ENCODE data around the gene CASR.

The CASR gene

DNA sequence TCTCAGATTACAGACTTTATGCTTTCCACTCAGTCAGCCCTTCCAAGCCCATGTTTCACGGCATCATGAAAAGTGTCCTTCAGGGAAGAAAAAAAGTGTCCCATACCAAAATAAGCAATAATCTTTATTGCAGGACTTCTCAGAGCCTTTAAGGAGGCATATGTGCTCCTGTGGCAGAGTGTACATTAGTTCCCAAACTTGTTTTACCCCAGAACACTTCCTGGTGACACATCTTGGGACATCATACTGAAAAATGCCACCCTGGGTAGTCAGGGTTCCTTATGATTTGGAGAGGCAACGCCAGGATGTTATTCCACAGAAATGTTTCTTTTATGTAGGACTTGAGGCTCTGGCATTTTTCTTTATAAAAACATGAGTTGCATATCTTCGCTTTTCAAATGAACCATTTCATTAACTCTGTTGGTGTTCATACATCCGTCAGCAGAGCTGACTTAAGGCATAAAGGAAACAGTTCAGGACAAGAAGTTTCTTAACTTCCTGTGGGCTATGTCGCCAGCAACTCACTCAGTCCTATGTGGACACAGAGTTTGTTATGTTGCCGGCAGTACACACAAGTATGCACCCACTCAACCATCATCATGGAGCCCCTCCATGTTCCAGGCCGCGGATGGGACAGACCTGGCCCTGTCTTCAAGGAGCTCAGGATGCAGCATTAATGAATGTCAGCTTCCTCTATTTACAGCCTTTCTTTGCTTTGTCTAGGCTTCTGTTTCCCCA lies 63.8 kb downstream of the CASR start:
- Histone ChIP-seq H3K79me2 (ENCODE audit: insufficient read depth, low read depth) (no peaks in the 10 kb centered on the region), H4K20me1 (ENCODE audit: insufficient read depth) (no peaks in the 10 kb centered on the region), H3K4me3 (IDR thresholded peaks at IDR 0.05; ENCODE audit: insufficient read depth, low read depth, low read length) (no peak overlapping the region), H3K27ac (no peak overlapping the region), H3K27me3 (ENCODE audit: insufficient read depth, low read depth) (no peaks in the 10 kb centered on the region), H2AFZ (ENCODE audit: low read depth) (no peak overlapping the region), H3K4me1 (ENCODE audit: low read depth, poor library complexity, severe bottlenecking) (no peaks in the 10 kb centered on the region), H3K9ac (no peak overlapping the region), H3K36me3 (ENCODE audit: insufficient read depth) (no peaks in the 10 kb centered on the region), H3K4me2 (no peak overlapping the region)
- TF ChIP-seq, protein P1, sequence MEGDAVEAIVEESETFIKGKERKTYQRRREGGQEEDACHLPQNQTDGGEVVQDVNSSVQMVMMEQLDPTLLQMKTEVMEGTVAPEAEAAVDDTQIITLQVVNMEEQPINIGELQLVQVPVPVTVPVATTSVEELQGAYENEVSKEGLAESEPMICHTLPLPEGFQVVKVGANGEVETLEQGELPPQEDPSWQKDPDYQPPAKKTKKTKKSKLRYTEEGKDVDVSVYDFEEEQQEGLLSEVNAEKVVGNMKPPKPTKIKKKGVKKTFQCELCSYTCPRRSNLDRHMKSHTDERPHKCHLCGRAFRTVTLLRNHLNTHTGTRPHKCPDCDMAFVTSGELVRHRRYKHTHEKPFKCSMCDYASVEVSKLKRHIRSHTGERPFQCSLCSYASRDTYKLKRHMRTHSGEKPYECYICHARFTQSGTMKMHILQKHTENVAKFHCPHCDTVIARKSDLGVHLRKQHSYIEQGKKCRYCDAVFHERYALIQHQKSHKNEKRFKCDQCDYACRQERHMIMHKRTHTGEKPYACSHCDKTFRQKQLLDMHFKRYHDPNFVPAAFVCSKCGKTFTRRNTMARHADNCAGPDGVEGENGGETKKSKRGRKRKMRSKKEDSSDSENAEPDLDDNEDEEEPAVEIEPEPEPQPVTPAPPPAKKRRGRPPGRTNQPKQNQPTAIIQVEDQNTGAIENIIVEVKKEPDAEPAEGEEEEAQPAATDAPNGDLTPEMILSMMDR (conservative IDR thresholded peaks at IDR 0.05; ENCODE audit: low read depth, low read length), result no peak

- Histone ChIP-seq H3K79me2 (ENCODE audit: insufficient read depth, low read depth) (no peaks in the 10 kb centered on the region), H2AFZ (ENCODE audit: low read depth) (no peak overlapping the region), H3K9ac (no peak overlapping the region), H3K27me3 (ENCODE audit: insufficient read depth, low read depth) (no peaks in the 10 kb centered on the region), H3K27ac (no peak overlapping the region), H3K4me2 (no peak overlapping the region), H3K36me3 (ENCODE audit: insufficient read depth) (no peaks in the 10 kb centered on the region), H4K20me1 (ENCODE audit: insufficient read depth) (no peaks in the 10 kb centered on the region), H3K4me1 (ENCODE audit: low read depth, poor library complexity, severe bottlenecking) (peaks cover 2% of the 10 kb centered on the region), H3K4me3 (IDR thresholded peaks at IDR 0.05; ENCODE audit: insufficient read depth, low read depth, low read length) (no peak overlapping the region)
- TF ChIP-seq, protein P1 (conservative IDR thresholded peaks at IDR 0.05; ENCODE audit: low read depth, low read length), result no peak
Observed at GRCh38 chr3:122247825-122248185, 64.3 kb downstream of the CASR start.

GRCh38 chr3:122251428-122251827 lies 68.0 kb downstream of the CASR start:
- TF ChIP-seq, protein P1 (conservative IDR thresholded peaks at IDR 0.05; ENCODE audit: low read depth, low read length), result no peak
- H3K36me3 ChIP-seq (ENCODE audit: insufficient read depth), result no peaks in the 10 kb centered on the region
- peaks cover 27% of the 10 kb centered on the region for H3K4me1 ChIP-seq (ENCODE audit: low read depth, poor library complexity, severe bottlenecking)
- no peaks in the 10 kb centered on the region for H3K27me3 ChIP-seq (ENCODE audit: insufficient read depth, low read depth)
- H3K27ac ChIP-seq, result no peak overlapping the region
- H3K4me3 ChIP-seq (IDR thresholded peaks at IDR 0.05; ENCODE audit: insufficient read depth, low read depth, low read length), result no peak overlapping the region
- H3K79me2 ChIP-seq (ENCODE audit: insufficient read depth, low read depth), result no peaks in the 10 kb centered on the region
- no peak overlapping the region for H3K4me2 ChIP-seq
- H2AFZ ChIP-seq (ENCODE audit: low read depth), result no peak overlapping the region
- H4K20me1 ChIP-seq (ENCODE audit: insufficient read depth), result no peaks in the 10 kb centered on the region
- H3K9ac ChIP-seq, result no peak overlapping the region

GRCh38 chr3:122253581-122253980 lies 70.1 kb downstream of the CASR start:
- peaks cover 43% of the 10 kb centered on the region for H3K4me1 ChIP-seq (ENCODE audit: low read depth, poor library complexity, severe bottlenecking)
- H3K4me2 ChIP-seq, result no peak overlapping the region
- no peak overlapping the region for H2AFZ ChIP-seq (ENCODE audit: low read depth)
- H3K36me3 ChIP-seq (ENCODE audit: insufficient read depth), result no peaks in the 10 kb centered on the region
- H4K20me1 ChIP-seq (ENCODE audit: insufficient read depth), result no peaks in the 10 kb centered on the region
- no peaks in the 10 kb centered on the region for H3K79me2 ChIP-seq (ENCODE audit: insufficient read depth, low read depth)
- no peaks in the 10 kb centered on the region for H3K27me3 ChIP-seq (ENCODE audit: insufficient read depth, low read depth)
- H3K27ac ChIP-seq, result no peak overlapping the region
- no peak overlapping the region for H3K9ac ChIP-seq
- H3K4me3 ChIP-seq (IDR thresholded peaks at IDR 0.05; ENCODE audit: insufficient read depth, low read depth, low read length), result no peak overlapping the region
- TF ChIP-seq, protein P1 (conservative IDR thresholded peaks at IDR 0.05; ENCODE audit: low read depth, low read length), result no peak

Data from KMS-11 (cell line).